ENCODE data around the gene ERC2. TPM values are rescaled to one million over a fixed set of nuclear protein-coding genes. Genes with fewer than 3 reads are reported as not detected.

Gene ERC2
- total RNA-seq, 1 donor from 2014 or later: 7.4 TPM

GRCh38 chr3:55678546-55679216 is 789.6 kb downstream of the ERC2 start:
- H3K4me3 ChIP-seq (ENCODE audit: insufficient read depth, low read depth, low read length): no peak overlapping the region
- Mint-ChIP-seq H3K27ac (ENCODE audit: unreplicated experiment) (no peak overlapping the region), H3K27me3 (ENCODE audit: low read depth, unreplicated experiment) (no peaks in the 10 kb centered on the region), H3K4me1 (ENCODE audit: low read depth, unreplicated experiment) (no peaks in the 10 kb centered on the region), H3K36me3 (ENCODE audit: low read depth, unreplicated experiment) (peaks cover 3% of the 10 kb centered on the region), H3K4me3 (ENCODE audit: unreplicated experiment) (no peak overlapping the region), H3K9me3 (ENCODE audit: unreplicated experiment) (peaks cover 5% of the 10 kb centered on the region)
- H3K79me2 ChIP-seq (ENCODE audit: insufficient read depth, low read length): no peaks in the 10 kb centered on the region
- no peaks in the 10 kb centered on the region for H3K36me3 ChIP-seq (ENCODE audit: insufficient read depth, low read length)
- H3K4me2 ChIP-seq (ENCODE audit: low read length): no peak overlapping the region
- H3K27ac ChIP-seq (ENCODE audit: low read depth, low read length): no peak overlapping the region
- H3K9ac ChIP-seq (ENCODE audit: low read length): no peak overlapping the region
- H2AFZ ChIP-seq (ENCODE audit: low read depth, low read length): no peak overlapping the region
- DNase-seq (ENCODE audit: low read depth) (no peak), FAIRE-seq (no peak)
- no peaks in the 10 kb centered on the region for H4K20me1 ChIP-seq (ENCODE audit: insufficient read depth, low read length)
- no peaks in the 10 kb centered on the region for H3K9me3 ChIP-seq (ENCODE audit: insufficient read depth, low read depth, low read length)
- H3K4me1 ChIP-seq (ENCODE audit: insufficient read depth, low read length): no peaks in the 10 kb centered on the region
- TF ChIP-seq CTCF (IDR thresholded peaks at IDR 0.05; ENCODE audit: insufficient read depth, low read depth, low read length) (no peak), EZH2 (IDR thresholded peaks at IDR 0.05; ENCODE audit: insufficient read depth, low read length) (no peak)
- H3K27me3 ChIP-seq (ENCODE audit: insufficient read depth, low read length): peaks cover 2% of the 10 kb centered on the region

- H3K4me2 ChIP-seq (ENCODE audit: low read length): no peak overlapping the region
- no peaks in the 10 kb centered on the region for H4K20me1 ChIP-seq (ENCODE audit: insufficient read depth, low read length)
- H3K9me3 Mint-ChIP-seq (ENCODE audit: unreplicated experiment): peaks cover 5% of the 10 kb centered on the region
- H3K27me3 Mint-ChIP-seq (ENCODE audit: low read depth, unreplicated experiment): no peaks in the 10 kb centered on the region
- FAIRE-seq: no peak
- H3K27ac Mint-ChIP-seq (ENCODE audit: unreplicated experiment): no peak overlapping the region
- H3K4me1 Mint-ChIP-seq (ENCODE audit: low read depth, unreplicated experiment): no peaks in the 10 kb centered on the region
- H3K27ac ChIP-seq (ENCODE audit: low read depth, low read length): no peak overlapping the region
- no peak for DNase-seq (ENCODE audit: low read depth)
- H2AFZ ChIP-seq (ENCODE audit: low read depth, low read length): no peak overlapping the region
- H3K79me2 ChIP-seq (ENCODE audit: insufficient read depth, low read length): no peaks in the 10 kb centered on the region
- H3K4me3 Mint-ChIP-seq (ENCODE audit: unreplicated experiment): no peak overlapping the region
- no peaks in the 10 kb centered on the region for H3K4me1 ChIP-seq (ENCODE audit: insufficient read depth, low read length)
- H3K9me3 ChIP-seq (ENCODE audit: insufficient read depth, low read depth, low read length): no peaks in the 10 kb centered on the region
- TF ChIP-seq EZH2 (IDR thresholded peaks at IDR 0.05; ENCODE audit: insufficient read depth, low read length) (no peak), CTCF (IDR thresholded peaks at IDR 0.05; ENCODE audit: insufficient read depth, low read depth, low read length) (no peak)
- H3K27me3 ChIP-seq (ENCODE audit: insufficient read depth, low read length): peaks cover 2% of the 10 kb centered on the region
- no peaks in the 10 kb centered on the region for H3K36me3 Mint-ChIP-seq (ENCODE audit: low read depth, unreplicated experiment)
- no peaks in the 10 kb centered on the region for H3K36me3 ChIP-seq (ENCODE audit: insufficient read depth, low read length)
- H3K4me3 ChIP-seq (ENCODE audit: insufficient read depth, low read depth, low read length): no peak overlapping the region
- H3K9ac ChIP-seq (ENCODE audit: low read length): no peak overlapping the region
These were observed 791.6 kb downstream of the ERC2 start for GRCh38 chr3:55676643-55677042.

GRCh38 chr3:55675478-55675877 is 792.8 kb downstream of the ERC2 start:
- H3K4me3 Mint-ChIP-seq (ENCODE audit: unreplicated experiment): no peak overlapping the region
- no peaks in the 10 kb centered on the region for H3K27me3 Mint-ChIP-seq (ENCODE audit: low read depth, unreplicated experiment)
- no peaks in the 10 kb centered on the region for H3K79me2 ChIP-seq (ENCODE audit: insufficient read depth, low read length)
- no peaks in the 10 kb centered on the region for H3K36me3 ChIP-seq (ENCODE audit: insufficient read depth, low read length)
- H4K20me1 ChIP-seq (ENCODE audit: insufficient read depth, low read length): no peaks in the 10 kb centered on the region
- no peak for TF ChIP-seq EZH2 (IDR thresholded peaks at IDR 0.05; ENCODE audit: insufficient read depth, low read length)
- no peak for TF ChIP-seq CTCF (IDR thresholded peaks at IDR 0.05; ENCODE audit: insufficient read depth, low read depth, low read length)
- no peak for DNase-seq (ENCODE audit: low read depth)
- H3K27me3 ChIP-seq (ENCODE audit: insufficient read depth, low read length): peaks cover 2% of the 10 kb centered on the region
- no peaks in the 10 kb centered on the region for H3K4me1 ChIP-seq (ENCODE audit: insufficient read depth, low read length)
- H3K27ac ChIP-seq (ENCODE audit: low read depth, low read length): no peak overlapping the region
- H3K4me3 ChIP-seq (ENCODE audit: insufficient read depth, low read depth, low read length): no peak overlapping the region
- no peak for FAIRE-seq
- no peak overlapping the region for H3K4me2 ChIP-seq (ENCODE audit: low read length)
- H3K27ac Mint-ChIP-seq (ENCODE audit: unreplicated experiment): no peak overlapping the region
- H3K36me3 Mint-ChIP-seq (ENCODE audit: low read depth, unreplicated experiment): no peaks in the 10 kb centered on the region
- no peaks in the 10 kb centered on the region for H3K9me3 ChIP-seq (ENCODE audit: insufficient read depth, low read depth, low read length)
- H3K9ac ChIP-seq (ENCODE audit: low read length): no peak overlapping the region
- no peak overlapping the region for H2AFZ ChIP-seq (ENCODE audit: low read depth, low read length)
- H3K4me1 Mint-ChIP-seq (ENCODE audit: low read depth, unreplicated experiment): no peaks in the 10 kb centered on the region
- peaks cover 5% of the 10 kb centered on the region for H3K9me3 Mint-ChIP-seq (ENCODE audit: unreplicated experiment)

All from astrocyte (in vitro differentiated cells and primary cell).